H54 (cell line): ENCODE data around the gene SORT1.

Experiments used
- DNase-seq: peaks from one replicate; pipeline ENCODE4 v3.0.0; 2011; ENCODE audit warnings: low spot score, mixed read lengths; ENCODE audit not compliant: insufficient read length
- FAIRE-seq: peaks from 3 replicates; lab custom pipeline; 2011; peaks lifted over from hg19 to GRCh38; lab: Jason Lieb, UNC
- POLR2A ChIP-seq: IDR thresholded peaks from 2 replicates; pipeline ENCODE4 v1.6.1; 2011; ENCODE audit warnings: low read depth, mild to moderate bottlenecking, low read length

SORT1 gene

GRCh38 chr1:109393617-109394233 is 4.0 kb downstream of the SORT1 start:
- FAIRE-seq (no peak), DNase-seq (no peak)
- no peak for TF ChIP-seq POLR2A

- no peak for TF ChIP-seq POLR2A
- DNase-seq: no peak
- FAIRE-seq: no peak
These were observed 4.7 kb downstream of the SORT1 start for GRCh38 chr1:109392788-109393616.

GRCh38 chr1:109392037-109392787 is 5.5 kb downstream of the SORT1 start:
- TF ChIP-seq POLR2A: no peak
- FAIRE-seq: peak; percentile 6
- DNase-seq: no peak

GRCh38 chr1:109391626-109392025 is 6.1 kb downstream of the SORT1 start:
- no peak for TF ChIP-seq POLR2A
- DNase-seq: no peak
- peak; percentile 23 for FAIRE-seq

GRCh38 chr1:109391157-109391556 is 6.6 kb downstream of the SORT1 start:
- no peak for DNase-seq
- peak; percentile 27 for FAIRE-seq
- no peak for TF ChIP-seq POLR2A

- TF ChIP-seq POLR2A: no peak
- no peak for FAIRE-seq
- no peak for DNase-seq
These were observed 7.9 kb downstream of the SORT1 start for GRCh38 chr1:109389638-109390341.

GRCh38 chr1:109388884-109389637 is 8.7 kb downstream of the SORT1 start:
- FAIRE-seq (no peak), DNase-seq (no peak)
- no peak for TF ChIP-seq POLR2A

- no peak for TF ChIP-seq POLR2A
- no peak for FAIRE-seq
- no peak for DNase-seq
These were observed 9.5 kb downstream of the SORT1 start for GRCh38 chr1:109388208-109388711.

GRCh38 chr1:109386054-109386717 is 11.5 kb downstream of the SORT1 start:
- DNase-seq (no peak), FAIRE-seq (no peak)
- TF ChIP-seq POLR2A: no peak

- FAIRE-seq (no peak), DNase-seq (no peak)
- no peak for TF ChIP-seq POLR2A
These were observed 12.3 kb downstream of the SORT1 start for GRCh38 chr1:109385417-109385816.

- FAIRE-seq: no peak
- no peak for TF ChIP-seq POLR2A
These were observed 13.9 kb downstream of the SORT1 start for GRCh38 chr1:109383854-109384253.

GRCh38 chr1:109383087-109383779 is 14.5 kb downstream of the SORT1 start:
- no peak for TF ChIP-seq POLR2A
- DNase-seq: no peak
- FAIRE-seq: peak; percentile 57

More at GRCh38 chr1:109383854-109384253, 13.9 kb downstream of the SORT1 start:
- no peak for DNase-seq
